ENCODE data around the gene SLC66A2.

Gene SLC66A2

GRCh38 chr18:79950515-79951341 lies 725 bp downstream of the SLC66A2 start:
- no peak for DNase-seq (ENCODE audit: low read depth)

GRCh38 chr18:79949697-79950487 lies 1.6 kb downstream of the SLC66A2 start:
- DNase-seq (ENCODE audit: low read depth): no peak

GRCh38 chr18:79948719-79949411 lies 2.6 kb downstream of the SLC66A2 start:
- no peak for DNase-seq (ENCODE audit: low read depth)

- DNase-seq (ENCODE audit: low read depth): no peak
Measured at GRCh38 chr18:79947881-79948610, 3.4 kb downstream of the SLC66A2 start.

GRCh38 chr18:79947054-79947755 lies 4.2 kb downstream of the SLC66A2 start:
- DNase-seq (ENCODE audit: low read depth): no peak

- no peak for DNase-seq (ENCODE audit: low read depth)
Measured at GRCh38 chr18:79945118-79946042, 6.1 kb downstream of the SLC66A2 start.

GRCh38 chr18:79944746-79945117 lies 6.7 kb downstream of the SLC66A2 start:
- no peak for DNase-seq (ENCODE audit: low read depth)

GRCh38 chr18:79944126-79944731 lies 7.2 kb downstream of the SLC66A2 start:
- DNase-seq (ENCODE audit: low read depth): no peak

GRCh38 chr18:79943608-79944125 lies 7.8 kb downstream of the SLC66A2 start:
- DNase-seq (ENCODE audit: low read depth): no peak

- no peak for DNase-seq (ENCODE audit: low read depth)
Measured at GRCh38 chr18:79942786-79943607, 8.5 kb downstream of the SLC66A2 start.

- DNase-seq (ENCODE audit: low read depth): no peak
Measured at GRCh38 chr18:79942211-79942610, 9.2 kb downstream of the SLC66A2 start.

GRCh38 chr18:79941473-79942119 lies 9.9 kb downstream of the SLC66A2 start:
- no peak for DNase-seq (ENCODE audit: low read depth)

GRCh38 chr18:79940814-79941472 lies 10.5 kb downstream of the SLC66A2 start:
- DNase-seq (ENCODE audit: low read depth): no peak

- no peak for DNase-seq (ENCODE audit: low read depth)
Measured at GRCh38 chr18:79940126-79940813, 11.2 kb downstream of the SLC66A2 start.

GRCh38 chr18:79939096-79939495 lies 12.4 kb downstream of the SLC66A2 start:
- no peak for DNase-seq (ENCODE audit: low read depth)

GRCh38 chr18:79938196-79938595 lies 13.3 kb downstream of the SLC66A2 start:
- DNase-seq (ENCODE audit: low read depth): no peak
